Right atrium auricular region (tissue), 2 donors: ENCODE results near the gene CIDEA. TPM values are rescaled to one million over a fixed set of nuclear protein-coding genes. Genes with fewer than 3 reads are reported as not detected.

Source experiments
- DNase-seq: peaks from one replicate; pipeline ENCODE4 v3.0.0-alpha.2; 2019; ENCODE audit warnings: low spot score
- H3K27ac ChIP-seq, 2 donors: fragments of 200-600 bp; sonication (generic); 1 replicate in 1 of 2; 2 replicates in 1 of 2; pipeline ENCODE4 v1.5.1; 2016 to 2019
- H3K27me3 ChIP-seq, 2 donors: fragments of 200-600 bp; sonication (generic); one replicate each; pipeline versions ENCODE4 v1.5.1 to v1.6.0; 2017 to 2019
- H3K36me3 ChIP-seq: fragments of 200-600 bp; sonication (generic); one replicate; pipeline ENCODE4 v1.5.1; 2016
- H3K4me1 ChIP-seq, 2 donors: fragments of 200-600 bp; sonication (generic); one replicate each; pipeline versions ENCODE4 v1.5.1 to v1.6.0; 2017 to 2019
- H3K4me3 ChIP-seq, 2 donors: fragments of 200-600 bp; sonication (generic); 1 replicate in 1 of 2; 2 replicates in 1 of 2; pipeline ENCODE4 v1.5.1; 2017 to 2019; ENCODE audit warnings: mild to moderate bottlenecking in 1 of 2, moderate library complexity in 1 of 2
- H3K9me3 ChIP-seq, 2 donors: fragments of 200-600 bp; sonication (generic); one replicate each; pipeline ENCODE4 v1.5.1; 2019
- total RNA-seq, 2 donors: library from RNA; depleted of rRNA; stranded (reverse); fragments of >200 nt; gene quantifications; one replicate each; pipeline ENCODE4 v1.1.0, GENCODE V29; 2016
- TF ChIP-seq, protein P1 (sequence below), 2 donors: fragments of 200-600 bp; sonication (generic); IDR thresholded peaks; one replicate each; pipeline ENCODE4 v1.5.1; 2019; ENCODE audit warnings: antibody characterized with exemption in 2 of 2

Gene CIDEA
- total RNA-seq, 2 donors from 2014 or later, result 0.82 to 3.9 TPM

DNA sequence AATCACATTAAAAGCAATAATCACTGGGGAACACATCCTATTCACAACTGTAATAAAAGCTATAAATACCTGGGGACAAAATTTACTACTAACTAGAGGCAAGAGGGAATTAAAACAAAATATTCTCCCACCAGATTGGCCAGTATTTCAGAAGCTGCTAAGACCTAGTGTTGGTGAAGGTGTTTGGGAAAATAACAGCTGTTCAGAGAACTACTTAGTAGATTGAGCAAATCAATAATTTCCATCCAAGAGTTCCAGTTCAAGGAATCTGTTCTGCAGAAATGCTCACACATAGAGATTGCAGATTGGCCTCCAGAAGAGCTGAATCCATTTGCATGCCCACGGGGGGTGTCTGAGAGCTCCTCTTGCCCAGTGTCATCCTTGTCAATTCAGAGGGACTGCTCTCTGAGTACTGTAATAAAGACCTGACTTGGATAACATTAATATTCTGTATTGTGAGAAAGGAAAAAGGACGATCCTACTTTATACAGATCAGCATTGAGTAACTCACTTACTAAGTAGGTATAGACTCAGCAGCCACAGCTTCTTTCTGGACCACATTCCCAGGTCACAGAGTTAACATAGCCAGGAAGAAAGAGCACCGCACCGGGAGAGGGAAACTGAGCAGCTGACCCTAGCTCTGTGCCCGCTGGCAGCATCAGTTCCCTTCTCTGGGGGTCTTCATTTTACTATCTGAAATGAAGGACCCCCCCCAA lies 59.5 kb downstream of the CIDEA start:
- DNase-seq, result no peak
- peaks cover 0 to 8% of the 10 kb centered on the region in 2 donors for H3K9me3 ChIP-seq
- H3K36me3 ChIP-seq, result peaks cover 29% of the 10 kb centered on the region
- TF ChIP-seq, protein P1, sequence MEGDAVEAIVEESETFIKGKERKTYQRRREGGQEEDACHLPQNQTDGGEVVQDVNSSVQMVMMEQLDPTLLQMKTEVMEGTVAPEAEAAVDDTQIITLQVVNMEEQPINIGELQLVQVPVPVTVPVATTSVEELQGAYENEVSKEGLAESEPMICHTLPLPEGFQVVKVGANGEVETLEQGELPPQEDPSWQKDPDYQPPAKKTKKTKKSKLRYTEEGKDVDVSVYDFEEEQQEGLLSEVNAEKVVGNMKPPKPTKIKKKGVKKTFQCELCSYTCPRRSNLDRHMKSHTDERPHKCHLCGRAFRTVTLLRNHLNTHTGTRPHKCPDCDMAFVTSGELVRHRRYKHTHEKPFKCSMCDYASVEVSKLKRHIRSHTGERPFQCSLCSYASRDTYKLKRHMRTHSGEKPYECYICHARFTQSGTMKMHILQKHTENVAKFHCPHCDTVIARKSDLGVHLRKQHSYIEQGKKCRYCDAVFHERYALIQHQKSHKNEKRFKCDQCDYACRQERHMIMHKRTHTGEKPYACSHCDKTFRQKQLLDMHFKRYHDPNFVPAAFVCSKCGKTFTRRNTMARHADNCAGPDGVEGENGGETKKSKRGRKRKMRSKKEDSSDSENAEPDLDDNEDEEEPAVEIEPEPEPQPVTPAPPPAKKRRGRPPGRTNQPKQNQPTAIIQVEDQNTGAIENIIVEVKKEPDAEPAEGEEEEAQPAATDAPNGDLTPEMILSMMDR (IDR thresholded peaks at IDR 0.05), result no peak
- peak overlapping the region; percentile 80 to 82 for H3K27ac ChIP-seq
- no peak overlapping the region for H3K4me3 ChIP-seq
- H3K27me3 ChIP-seq, result no peaks in the 10 kb centered on the region
- H3K4me1 ChIP-seq, result peaks cover 0 to 80% of the 10 kb centered on the region in 2 donors

DNA sequence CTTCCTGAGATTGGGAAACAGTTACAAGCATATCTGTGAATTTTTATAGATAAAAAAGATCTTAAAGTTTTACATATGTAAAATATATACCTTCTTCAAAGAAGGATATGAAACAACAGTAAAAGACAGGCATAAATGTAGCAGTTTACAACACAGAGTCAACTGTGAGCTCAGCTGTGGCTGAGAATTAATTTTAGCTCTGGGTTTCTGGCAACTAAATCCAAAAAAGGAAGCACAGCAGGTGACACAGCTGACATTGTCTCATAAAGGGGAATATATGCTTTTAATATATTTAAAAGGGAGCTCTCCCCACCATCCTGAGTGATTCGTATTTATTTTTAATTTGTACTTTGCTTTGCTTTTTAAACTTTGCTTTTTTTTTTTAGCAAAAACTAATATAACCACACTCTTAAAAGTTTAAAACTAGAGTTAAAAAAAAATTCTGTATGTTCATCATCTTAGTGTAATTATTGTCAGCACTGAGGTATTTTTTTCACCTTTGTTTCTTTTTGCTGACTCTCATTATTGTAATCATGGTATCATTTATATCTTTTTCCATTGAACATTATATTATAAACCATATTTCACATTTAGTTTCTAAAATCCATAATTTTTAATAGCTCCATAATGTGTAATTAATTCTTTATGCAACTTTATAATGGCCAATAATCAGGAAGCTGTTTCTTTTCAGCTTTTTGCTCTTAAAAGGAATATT lies 60.6 kb downstream of the CIDEA start:
- H3K4me1 ChIP-seq, result peaks cover 0 to 76% of the 10 kb centered on the region in 2 donors
- DNase-seq, result no peak
- peak overlapping the region; percentile 80 to 82 for H3K27ac ChIP-seq
- H3K27me3 ChIP-seq, result no peaks in the 10 kb centered on the region
- H3K4me3 ChIP-seq, result no peak overlapping the region
- TF ChIP-seq, protein P1 (IDR thresholded peaks at IDR 0.05), result no peak
- H3K9me3 ChIP-seq, result peaks cover 0 to 8% of the 10 kb centered on the region in 2 donors
- peaks cover 30% of the 10 kb centered on the region for H3K36me3 ChIP-seq

DNA sequence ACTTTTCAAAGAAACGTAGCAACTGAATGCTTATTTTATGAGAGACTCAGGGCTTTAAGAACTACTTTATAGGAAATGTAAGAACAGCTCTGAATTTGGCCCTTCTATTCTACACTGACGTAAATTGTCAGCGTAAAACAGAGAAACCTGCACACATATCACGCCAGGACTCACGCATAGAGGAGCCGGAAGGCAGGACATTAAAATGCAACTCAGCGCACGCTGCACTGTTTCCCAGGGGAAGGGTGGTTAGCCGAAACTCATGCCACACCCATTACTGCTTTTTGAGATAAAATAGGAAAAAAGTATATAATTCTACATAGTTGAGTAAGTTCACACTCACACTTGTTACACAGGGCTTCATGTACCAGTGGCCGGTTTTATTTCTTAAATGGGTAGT lies 61.3 kb downstream of the CIDEA start:
- no peak overlapping the region for H3K4me3 ChIP-seq
- peaks cover 36% of the 10 kb centered on the region for H3K36me3 ChIP-seq
- no peak for DNase-seq
- H3K27me3 ChIP-seq, result no peaks in the 10 kb centered on the region
- H3K9me3 ChIP-seq, result peaks cover 0 to 8% of the 10 kb centered on the region in 2 donors
- H3K4me1 ChIP-seq, result peaks cover 0 to 69% of the 10 kb centered on the region in 2 donors
- peak overlapping the region; percentile 80 to 82 for H3K27ac ChIP-seq
- TF ChIP-seq, protein P1 (IDR thresholded peaks at IDR 0.05), result no peak

DNA sequence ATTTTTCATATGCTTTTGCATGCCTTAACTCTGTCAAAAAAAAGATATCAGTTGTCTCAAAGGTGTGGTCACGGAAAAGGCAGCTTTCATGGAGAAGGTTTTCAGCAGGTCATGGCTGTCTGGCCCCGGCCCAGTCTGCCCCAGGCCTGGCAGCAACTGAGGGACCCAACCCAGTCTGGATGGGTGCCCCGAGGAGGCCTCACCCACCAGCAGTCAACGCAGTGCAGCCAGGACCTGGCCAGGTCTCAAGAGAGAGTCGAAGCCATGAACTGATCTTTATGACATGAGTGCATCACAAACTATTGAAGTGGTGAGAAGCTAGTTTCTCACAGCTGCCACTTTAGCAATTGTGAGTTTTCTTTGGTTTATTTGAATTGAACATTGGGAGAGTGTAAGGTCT lies 61.8 kb downstream of the CIDEA start:
- Histone ChIP-seq H3K27ac (peak overlapping the region; percentile 80 to 82), H3K4me3 (no peak overlapping the region), H3K9me3 (peaks cover 0 to 8% of the 10 kb centered on the region in 2 donors), H3K36me3 (peaks cover 36% of the 10 kb centered on the region), H3K27me3 (no peaks in the 10 kb centered on the region), H3K4me1 (peaks cover 0 to 65% of the 10 kb centered on the region in 2 donors)
- no peak for DNase-seq
- TF ChIP-seq, protein P1 (IDR thresholded peaks at IDR 0.05), result no peak

DNA sequence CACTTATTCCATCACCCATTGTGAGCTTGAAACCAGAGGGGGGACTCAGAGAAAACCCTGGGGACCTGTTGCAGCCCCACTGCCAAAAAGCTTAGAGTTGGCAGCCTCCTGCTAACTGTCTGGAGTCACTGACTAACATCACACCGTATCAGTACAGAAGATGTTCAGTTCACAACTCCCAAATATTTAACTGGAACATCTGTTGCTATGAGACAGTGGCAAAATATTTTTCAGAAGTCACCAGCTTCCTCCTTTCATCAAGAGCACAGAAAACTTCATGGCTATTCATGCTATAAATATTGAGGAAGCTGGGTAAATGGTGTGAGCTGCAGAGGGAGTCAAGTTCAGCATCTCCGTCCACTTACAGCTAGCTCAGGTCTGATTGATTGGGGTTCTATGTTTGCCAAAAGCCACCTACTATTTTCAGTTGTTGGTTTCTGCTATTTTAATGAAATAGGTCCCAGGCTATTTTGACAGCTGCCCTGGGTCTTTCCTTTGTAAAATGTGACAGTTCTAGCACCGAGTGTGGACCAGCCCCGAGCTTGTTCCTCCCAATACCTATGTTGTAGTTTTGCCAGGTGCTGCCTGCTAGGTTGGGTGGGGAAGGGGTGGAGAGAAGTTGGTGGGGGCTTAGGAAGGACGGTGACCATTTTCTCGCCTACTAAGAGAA lies 63.6 kb downstream of the CIDEA start:
- TF ChIP-seq, protein P1 (IDR thresholded peaks at IDR 0.05), result no peak
- H3K4me1 ChIP-seq, result peaks cover 0 to 61% of the 10 kb centered on the region in 2 donors
- peak overlapping the region; percentile 80 to 82 for H3K27ac ChIP-seq
- no peak for DNase-seq
- H3K4me3 ChIP-seq, result no peak overlapping the region
- no peaks in the 10 kb centered on the region for H3K9me3 ChIP-seq
- no peaks in the 10 kb centered on the region for H3K27me3 ChIP-seq
- peaks cover 31% of the 10 kb centered on the region for H3K36me3 ChIP-seq
